HepG2 (cell line): ENCODE data around the gene MKNK1. TPM values are rescaled to one million over a fixed set of nuclear protein-coding genes. Genes with fewer than 3 reads are reported as not detected.

ENCODE experiments used
- NFKBIZ ChIP-seq: IDR thresholded peaks from 2 replicates; pipeline ENCODE4 v1.6.1; 2018; ENCODE audit warnings: missing genetic modification reagents, missing compliant biosample characterization
- NR2F6 ChIP-seq, 2 experiments: IDR thresholded peaks; 2 replicates each; pipeline ENCODE4 v1.6.1; 2016; ENCODE audit warnings: antibody characterized with exemption in 1 of 2, mild to moderate bottlenecking in 1 of 2
- PCBP2 ChIP-seq: fragments of 200-400 bp; formaldehyde crosslinking; optimal IDR thresholded peaks from 2 replicates; pipeline ENCODE3; 2018; ENCODE audit warnings: low read length, low read depth; ENCODE audit not compliant: poor library complexity, severe bottlenecking
- RBFOX2 ChIP-seq: fragments of 200-400 bp; formaldehyde crosslinking; IDR thresholded peaks from 2 replicates; pipeline ENCODE4 v1.6.1; 2017; ENCODE audit warnings: low read depth, mild to moderate bottlenecking, low read length
- SRF ChIP-seq: IDR thresholded peaks from 2 replicates; pipeline ENCODE4 v1.6.1; 2011; ENCODE audit warnings: mild to moderate bottlenecking, low read depth, low read length, moderate library complexity
- ZBTB33 ChIP-seq: sonication (generic); formaldehyde crosslinking; IDR thresholded peaks from 2 replicates; pipeline ENCODE4 v1.4.0; 2020; ENCODE audit warnings: missing genetic modification reagents
- ZNF496 ChIP-seq: sonication (generic); formaldehyde crosslinking; IDR thresholded peaks from 2 replicates; pipeline ENCODE4 v1.8.1; 2023; ENCODE audit warnings: mild to moderate bottlenecking, moderate library complexity, missing genetic modification reagents; ENCODE audit not compliant: insufficient replicate concordance
- ZNF556 ChIP-seq: sonication (generic); formaldehyde crosslinking; IDR thresholded peaks from 2 replicates; pipeline ENCODE4 v1.4.0; 2020; ENCODE audit warnings: mild to moderate bottlenecking, missing genetic modification reagents, borderline replicate concordance
- ZNF598 ChIP-seq: sonication (generic); formaldehyde crosslinking; IDR thresholded peaks from 2 replicates; pipeline ENCODE4 v1.5.1; 2020; ENCODE audit warnings: mild to moderate bottlenecking, missing genetic modification reagents, borderline replicate concordance
- ZNF709 ChIP-seq: sonication (generic); formaldehyde crosslinking; IDR thresholded peaks from 2 replicates; pipeline ENCODE4 v1.5.0; 2020; ENCODE audit warnings: mild to moderate bottlenecking, missing genetic modification reagents
- ZNF841 ChIP-seq: sonication (generic); formaldehyde crosslinking; IDR thresholded peaks from 2 replicates; pipeline ENCODE4 v1.8.1; 2023; ENCODE audit warnings: missing genetic modification reagents, borderline replicate concordance
- polyA plus RNA-seq, 8 experiments: library from polyadenylated mRNA; depleted of rRNA in 3 of 8; stranded (reverse) in 7 of 8; unstranded in 1 of 8; fragments of >200 nt; fragmentation: Illumina TruSeq in 4 of 8; extraction: Trizol in 4 of 8; gene quantifications; 2 replicates each; pipeline versions ENCODE4 v1.2.1 to v1.2.3, GENCODE V29; 2011 to 2016; ENCODE audit warnings: low read depth in 4 of 8, missing spikeins in 1 of 8, mixed read lengths in 1 of 8; ENCODE audit not compliant: insufficient read depth in 1 of 8
- total RNA-seq, 5 experiments: library from RNA; depleted of rRNA; stranded (reverse); fragments of >200 nt; fragmentation: Illumina TruSeq; extraction: Trizol; gene quantifications; 2 replicates each; pipeline ENCODE4 v1.2.3, GENCODE V29; 2016; ENCODE audit warnings: low read depth in 1 of 5
- TF ChIP-seq, protein P1 (sequence below), 2 experiments: sonication (generic) in 1 of 2; formaldehyde crosslinking in 1 of 2; IDR thresholded peaks; 2 replicates each; pipeline versions ENCODE4 v1.6.1 to v1.9.0; 2014 to 2022; ENCODE audit warnings: antibody characterized with exemption in 1 of 2, borderline replicate concordance in 1 of 2, inconsistent platforms in 1 of 2, low read depth in 1 of 2, missing genetic modification reagents in 1 of 2
- TF ChIP-seq, protein P2 (sequence below): sonication (generic); formaldehyde crosslinking; IDR thresholded peaks from 2 replicates; pipeline ENCODE4 v1.8.1; 2023; ENCODE audit warnings: missing genetic modification reagents, mild to moderate bottlenecking, borderline replicate concordance
- TF ChIP-seq, protein P3 (sequence below): sonication (generic); formaldehyde crosslinking; conservative IDR thresholded peaks from 2 replicates; pipeline ENCODE4 v1.8.0; 2022; ENCODE audit warnings: low read depth, missing genetic modification reagents
- TF ChIP-seq, protein P4 (sequence below): sonication (generic); formaldehyde crosslinking; IDR thresholded peaks from 2 replicates; pipeline ENCODE4 v1.4.0; 2020; ENCODE audit warnings: missing genetic modification reagents

The MKNK1 gene
- total and polyA plus RNA-seq, 2 of the 13 experiments (the other 11 are each of a cell fraction or from before 2014, with no cell fraction given): 18.5 to 24.1 TPM

DNA sequence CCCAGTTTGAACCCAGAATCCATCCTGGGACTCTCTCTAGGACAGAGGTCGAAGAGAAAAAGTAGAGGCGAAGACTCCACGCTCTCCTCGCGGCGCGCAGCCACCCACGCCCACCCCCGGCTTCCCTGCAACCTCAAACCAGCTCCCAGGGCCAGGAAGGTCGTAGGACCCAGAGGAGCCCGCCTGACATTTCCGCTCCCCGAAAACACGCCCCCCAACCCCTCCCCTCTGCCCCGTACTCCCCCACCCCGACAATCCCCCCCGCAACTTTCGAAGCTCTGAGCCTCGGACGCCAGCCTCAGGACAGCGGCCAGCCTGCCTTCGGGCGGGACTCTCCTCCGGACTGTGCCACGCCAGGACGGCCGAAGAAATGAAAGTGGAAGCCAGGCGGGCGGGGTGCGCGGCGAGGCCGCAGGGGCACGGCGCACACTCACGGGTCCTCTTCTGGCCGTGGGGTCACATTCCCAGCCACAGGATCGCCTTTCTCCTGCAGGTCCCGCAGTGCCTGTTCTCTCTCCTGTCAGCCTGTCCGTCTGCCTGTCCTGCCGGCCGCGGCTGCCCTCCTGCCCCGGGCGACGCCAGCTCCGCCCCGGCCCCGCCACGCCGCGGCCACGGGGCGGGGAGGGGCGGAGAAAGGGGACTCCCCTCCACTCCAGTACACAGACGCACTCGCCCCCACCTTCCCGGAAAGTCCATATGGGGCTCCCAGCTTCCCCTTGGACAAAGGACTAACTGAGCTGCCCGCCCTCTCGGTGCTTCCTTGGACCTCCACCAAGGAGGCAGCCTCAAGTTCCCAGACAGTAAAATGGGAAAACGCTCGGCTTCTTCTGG is 12.4 kb upstream of the MKNK1 start, which contains the start of gene MOB3C (continued):
- TF ChIP-seq, protein P1, sequence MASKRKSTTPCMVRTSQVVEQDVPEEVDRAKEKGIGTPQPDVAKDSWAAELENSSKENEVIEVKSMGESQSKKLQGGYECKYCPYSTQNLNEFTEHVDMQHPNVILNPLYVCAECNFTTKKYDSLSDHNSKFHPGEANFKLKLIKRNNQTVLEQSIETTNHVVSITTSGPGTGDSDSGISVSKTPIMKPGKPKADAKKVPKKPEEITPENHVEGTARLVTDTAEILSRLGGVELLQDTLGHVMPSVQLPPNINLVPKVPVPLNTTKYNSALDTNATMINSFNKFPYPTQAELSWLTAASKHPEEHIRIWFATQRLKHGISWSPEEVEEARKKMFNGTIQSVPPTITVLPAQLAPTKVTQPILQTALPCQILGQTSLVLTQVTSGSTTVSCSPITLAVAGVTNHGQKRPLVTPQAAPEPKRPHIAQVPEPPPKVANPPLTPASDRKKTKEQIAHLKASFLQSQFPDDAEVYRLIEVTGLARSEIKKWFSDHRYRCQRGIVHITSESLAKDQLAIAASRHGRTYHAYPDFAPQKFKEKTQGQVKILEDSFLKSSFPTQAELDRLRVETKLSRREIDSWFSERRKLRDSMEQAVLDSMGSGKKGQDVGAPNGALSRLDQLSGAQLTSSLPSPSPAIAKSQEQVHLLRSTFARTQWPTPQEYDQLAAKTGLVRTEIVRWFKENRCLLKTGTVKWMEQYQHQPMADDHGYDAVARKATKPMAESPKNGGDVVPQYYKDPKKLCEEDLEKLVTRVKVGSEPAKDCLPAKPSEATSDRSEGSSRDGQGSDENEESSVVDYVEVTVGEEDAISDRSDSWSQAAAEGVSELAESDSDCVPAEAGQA (IDR thresholded peaks at IDR 0.05; ENCODE audit: low read depth): no peak
- TF ChIP-seq, protein P1 (CRISPR knock-in tag; IDR thresholded peaks at IDR 0.05; ENCODE audit: borderline replicate concordance): no peak
- TF ChIP-seq ZNF598 (CRISPR knock-in tag) (no peak), ZBTB33 (CRISPR knock-in tag) (no peak), RBFOX2 (peak; percentile 68), ZNF709 (CRISPR knock-in tag) (0 out of 2 replicates have a peak, but pooled peaks have one; percentile 37), NR2F6 (IDR thresholded peaks at IDR 0.05) (no peak), NR2F6 (CRISPR knock-in tag; IDR thresholded peaks at IDR 0.05) (no peak), ZNF496 (no peak), NFKBIZ (CRISPR knock-in tag) (no peak), ZNF841 (CRISPR knock-in tag) (no peak), SRF (peak; percentile 94), ZNF556 (CRISPR knock-in tag) (no peak), PCBP2 (no peak)
- TF ChIP-seq, protein P2, sequence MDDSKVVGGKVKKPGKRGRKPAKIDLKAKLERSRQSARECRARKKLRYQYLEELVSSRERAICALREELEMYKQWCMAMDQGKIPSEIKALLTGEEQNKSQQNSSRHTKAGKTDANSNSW (CRISPR knock-in tag): no peak; the same call in 1 of the 2 replicates
- TF ChIP-seq, protein P3, sequence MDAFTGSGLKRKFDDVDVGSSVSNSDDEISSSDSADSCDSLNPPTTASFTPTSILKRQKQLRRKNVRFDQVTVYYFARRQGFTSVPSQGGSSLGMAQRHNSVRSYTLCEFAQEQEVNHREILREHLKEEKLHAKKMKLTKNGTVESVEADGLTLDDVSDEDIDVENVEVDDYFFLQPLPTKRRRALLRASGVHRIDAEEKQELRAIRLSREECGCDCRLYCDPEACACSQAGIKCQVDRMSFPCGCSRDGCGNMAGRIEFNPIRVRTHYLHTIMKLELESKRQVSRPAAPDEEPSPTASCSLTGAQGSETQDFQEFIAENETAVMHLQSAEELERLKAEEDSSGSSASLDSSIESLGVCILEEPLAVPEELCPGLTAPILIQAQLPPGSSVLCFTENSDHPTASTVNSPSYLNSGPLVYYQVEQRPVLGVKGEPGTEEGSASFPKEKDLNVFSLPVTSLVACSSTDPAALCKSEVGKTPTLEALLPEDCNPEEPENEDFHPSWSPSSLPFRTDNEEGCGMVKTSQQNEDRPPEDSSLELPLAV: no peak
- TF ChIP-seq, protein P4, sequence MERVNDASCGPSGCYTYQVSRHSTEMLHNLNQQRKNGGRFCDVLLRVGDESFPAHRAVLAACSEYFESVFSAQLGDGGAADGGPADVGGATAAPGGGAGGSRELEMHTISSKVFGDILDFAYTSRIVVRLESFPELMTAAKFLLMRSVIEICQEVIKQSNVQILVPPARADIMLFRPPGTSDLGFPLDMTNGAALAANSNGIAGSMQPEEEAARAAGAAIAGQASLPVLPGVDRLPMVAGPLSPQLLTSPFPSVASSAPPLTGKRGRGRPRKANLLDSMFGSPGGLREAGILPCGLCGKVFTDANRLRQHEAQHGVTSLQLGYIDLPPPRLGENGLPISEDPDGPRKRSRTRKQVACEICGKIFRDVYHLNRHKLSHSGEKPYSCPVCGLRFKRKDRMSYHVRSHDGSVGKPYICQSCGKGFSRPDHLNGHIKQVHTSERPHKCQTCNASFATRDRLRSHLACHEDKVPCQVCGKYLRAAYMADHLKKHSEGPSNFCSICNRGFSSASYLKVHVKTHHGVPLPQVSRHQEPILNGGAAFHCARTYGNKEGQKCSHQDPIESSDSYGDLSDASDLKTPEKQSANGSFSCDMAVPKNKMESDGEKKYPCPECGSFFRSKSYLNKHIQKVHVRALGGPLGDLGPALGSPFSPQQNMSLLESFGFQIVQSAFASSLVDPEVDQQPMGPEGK (CRISPR knock-in tag): peak; percentile 64; the same call in 1 of the 2 replicates
